Kidney (tissue), 14 donors: ENCODE measurements around the gene FLII. TPM values are rescaled to one million over a fixed set of nuclear protein-coding genes. Genes with fewer than 3 reads are reported as not detected.

Experiments used
- DNase-seq, 5 donors: peaks; one replicate each; pipeline ENCODE4 v3.0.0-alpha.2; 2013 to 2020
- FAIRE-seq: peaks from 2 replicates; lab custom pipeline; 2012; peaks lifted over from hg19 to GRCh38; lab: Jason Lieb, UNC
- H3K27ac ChIP-seq, 2 donors: one replicate each; pipeline ENCODE4 v1.7.0; 2013; ENCODE audit warnings: low read depth in 2 of 2, low read length in 2 of 2, inconsistent platforms in 1 of 2
- H3K27me3 ChIP-seq: one replicate; pipeline ENCODE4 v1.7.1; 2013; ENCODE audit warnings: low read length, inconsistent platforms; ENCODE audit not compliant: control insufficient read depth, insufficient read depth
- H3K36me3 ChIP-seq, 3 donors: one replicate each; pipeline versions ENCODE4 v1.7.0 to v1.7.1; 2013; ENCODE audit warnings: low read length in 3 of 3, control low read depth in 1 of 3, inconsistent platforms in 1 of 3; ENCODE audit not compliant: insufficient read depth in 3 of 3, control insufficient read depth in 2 of 3
- H3K4me1 ChIP-seq, 3 donors: one replicate each; pipeline versions ENCODE4 v1.7.0 to v1.7.1; 2013; ENCODE audit warnings: low read length in 3 of 3, inconsistent platforms in 1 of 3, low read depth in 1 of 3; ENCODE audit not compliant: control insufficient read depth in 2 of 3, insufficient read depth in 2 of 3
- H3K4me3 ChIP-seq, 3 donors: one replicate each; pipeline versions ENCODE4 v1.7.0 to v1.8.1; 2013; ENCODE audit warnings: low read length in 3 of 3, control low read depth in 1 of 3, inconsistent platforms in 1 of 3
- H3K9ac ChIP-seq, 3 donors: one replicate each; pipeline versions ENCODE4 v1.7.0 to v1.7.1; 2013; ENCODE audit warnings: low read length in 3 of 3, control low read depth in 1 of 3, inconsistent platforms in 1 of 3
- H3K9me3 ChIP-seq, 3 donors: one replicate each; pipeline versions ENCODE4 v1.7.0 to v1.7.1; 2013; ENCODE audit warnings: low read length in 3 of 3, control low read depth in 1 of 3, inconsistent platforms in 1 of 3; ENCODE audit not compliant: control insufficient read depth in 2 of 3, insufficient read depth in 1 of 3
- CTCF ChIP-seq: IDR thresholded peaks from 3 replicates; pipeline ENCODE4 v1.5.1; 2012; ENCODE audit warnings: mild to moderate bottlenecking, moderate library complexity, borderline replicate concordance; ENCODE audit not compliant: insufficient read depth; ENCODE audit errors: extremely low read depth
- intact Hi-C: fragments of 100-400 bp; cut with DNase I; formaldehyde crosslinking; loops from one replicate; pipeline ENCODE4 v1.11.1; 2022
- polyA plus RNA-seq: library from polyadenylated mRNA; stranded (reverse); fragments of 350-450 nt; fragmentation: Illumina TruSeq; extraction: RNeasy Lipid Tissue Mini Kit (QIAGEN cat#74804); gene quantifications from one replicate; pipeline ENCODE4 v1.2.3, GENCODE V29; 2014; ENCODE audit warnings: low read depth, low replicate concordance; ENCODE audit not compliant: insufficient read depth
- total RNA-seq: library from RNA; stranded (reverse); fragmentation: NEBNext Ultra II Directional; extraction: Animal tissue kit (Norgen Biotek cat#: 25700); gene quantifications from one replicate; pipeline ENCODE4 v1.2.1, GENCODE V29; 2021
- donor health status: control.
- donor health status: control.
- donor health status: control.
- donor health status: control.
- donor health status: control.
- donor health status: DM: yes; HTN: yes; CAD: no.
- donor health status: Normal renal cell carcinoma (clear cell type).

FLII gene
- total and polyA plus RNA-seq, 2 donors from 2014 or later: 139 to 301 TPM

GRCh38 chr17:18251204-18251603, 7.3 kb downstream of the FLII start:
- H3K4me1 ChIP-seq: peaks cover 0 to 14% (median under 1%) of the 10 kb centered on the region in 3 donors
- H3K9ac ChIP-seq: no peak overlapping the region
- H3K27me3 ChIP-seq: no peaks in the 10 kb centered on the region
- TF ChIP-seq CTCF: no peak
- FAIRE-seq (no peak), DNase-seq (no peak)
- intact Hi-C loops: no loop called here
- H3K27ac ChIP-seq: no peak overlapping the region
- H3K36me3 ChIP-seq: peaks cover 3 to 72% (median 24%) of the 10 kb centered on the region in 3 donors
- no peaks in the 10 kb centered on the region for H3K9me3 ChIP-seq
- no peak overlapping the region for H3K4me3 ChIP-seq

GRCh38 chr17:18250708-18251107, 7.8 kb downstream of the FLII start:
- H3K9ac ChIP-seq: no peak overlapping the region
- H3K4me3 ChIP-seq: no peak overlapping the region
- H3K9me3 ChIP-seq: no peaks in the 10 kb centered on the region
- TF ChIP-seq CTCF: no peak
- FAIRE-seq (no peak), DNase-seq (no peak)
- peaks cover 0 to 11% (median 0%) of the 10 kb centered on the region in 3 donors for H3K4me1 ChIP-seq
- H3K27me3 ChIP-seq: no peaks in the 10 kb centered on the region
- no peak overlapping the region for H3K27ac ChIP-seq
- peaks cover 3 to 77% (median 20%) of the 10 kb centered on the region in 3 donors for H3K36me3 ChIP-seq
- intact Hi-C loops: no loop called here

- Histone ChIP-seq H3K9me3 (no peaks in the 10 kb centered on the region), H3K27ac (no peak overlapping the region), H3K4me3 (no peak overlapping the region), H3K4me1 (peaks cover 0 to 10% (median 0%) of the 10 kb centered on the region in 3 donors), H3K27me3 (no peaks in the 10 kb centered on the region), H3K9ac (no peak overlapping the region), H3K36me3 (peaks cover 3 to 81% (median 21%) of the 10 kb centered on the region in 3 donors)
- TF ChIP-seq CTCF: no peak
- intact Hi-C loops: no loop called here
- peak in 2 of 5 donors; percentile 21 to 73 for DNase-seq
- no peak for FAIRE-seq
Measured at GRCh38 chr17:18250259-18250658, 8.3 kb downstream of the FLII start.

GRCh38 chr17:18248811-18249210, 9.7 kb downstream of the FLII start:
- intact Hi-C loops: no loop called here
- Histone ChIP-seq H3K27ac (no peak overlapping the region), H3K27me3 (no peaks in the 10 kb centered on the region), H3K36me3 (peaks cover 0 to 83% (median 25%) of the 10 kb centered on the region in 3 donors), H3K9ac (no peak overlapping the region), H3K4me1 (peaks cover 0 to 10% (median 0%) of the 10 kb centered on the region in 3 donors), H3K9me3 (no peaks in the 10 kb centered on the region), H3K4me3 (no peak overlapping the region)
- no peak for FAIRE-seq
- DNase-seq: no peak
- no peak for TF ChIP-seq CTCF
